HG03521 (cell line): ENCODE data around the gene CATSPERB.
"Not testable (repeated sequence)": the region's sequence is repeated elsewhere in the genome, so short reads cannot be mapped to it uniquely, and the experiment has no call there.

Experiments used
- ATAC-seq: cut with Tn5 transposase; IDR thresholded peaks from one replicate; pipeline ENCODE4 v1.9.1; 2021; ENCODE audit warnings: mild to moderate bottlenecking, moderate library complexity; ENCODE audit not compliant: unreplicated experiment

The CATSPERB gene

GRCh38 chr14:91739867-91740266, 8.0 kb upstream of the CATSPERB start:
- ATAC-seq, result not testable (repeated sequence)

- no peak for ATAC-seq
These were observed 5.7 kb upstream of the CATSPERB start for GRCh38 chr14:91737619-91738018.

GRCh38 chr14:91732859-91733477, 1.1 kb upstream of the CATSPERB start:
- no peak for ATAC-seq

- no peak for ATAC-seq
These were observed 553 bp upstream of the CATSPERB start for GRCh38 chr14:91732439-91732838.

GRCh38 chr14:91731018-91731417, 868 bp downstream of the CATSPERB start:
- ATAC-seq, result no peak

- ATAC-seq, result no peak
These were observed 2.1 kb downstream of the CATSPERB start for GRCh38 chr14:91729756-91730155.

GRCh38 chr14:91728616-91729183, 3.2 kb downstream of the CATSPERB start:
- no peak for ATAC-seq

- no peak for ATAC-seq
These were observed 4.8 kb downstream of the CATSPERB start for GRCh38 chr14:91727121-91727520.

- ATAC-seq, result no peak
These were observed 8.4 kb downstream of the CATSPERB start for GRCh38 chr14:91723501-91723900.

GRCh38 chr14:91722386-91722785, 9.5 kb downstream of the CATSPERB start:
- no peak for ATAC-seq

- ATAC-seq, result no peak
These were observed 12.0 kb downstream of the CATSPERB start for GRCh38 chr14:91719839-91720238.

GRCh38 chr14:91716999-91717398, 14.9 kb downstream of the CATSPERB start:
- ATAC-seq, result no peak

- no peak for ATAC-seq
These were observed 17.1 kb downstream of the CATSPERB start for GRCh38 chr14:91714805-91715204.

- ATAC-seq, result no peak
These were observed 23.1 kb downstream of the CATSPERB start for GRCh38 chr14:91708795-91709194.

- no peak for ATAC-seq
These were observed 24.9 kb downstream of the CATSPERB start for GRCh38 chr14:91706996-91707395.

GRCh38 chr14:91694643-91695042, 37.2 kb downstream of the CATSPERB start:
- ATAC-seq, result no peak

- ATAC-seq, result no peak
These were observed 38.5 kb downstream of the CATSPERB start for GRCh38 chr14:91693346-91693745.

GRCh38 chr14:91692075-91692474, 39.8 kb downstream of the CATSPERB start:
- ATAC-seq, result no peak

GRCh38 chr14:91689608-91690007, 42.3 kb downstream of the CATSPERB start:
- no peak for ATAC-seq

- ATAC-seq, result not testable (repeated sequence)
These were observed 44.5 kb downstream of the CATSPERB start for GRCh38 chr14:91687436-91687835.

GRCh38 chr14:91685600-91685999, 46.3 kb downstream of the CATSPERB start:
- no peak for ATAC-seq

GRCh38 chr14:91681893-91682563, 49.9 kb downstream of the CATSPERB start:
- ATAC-seq, result no peak
